Right cardiac atrium (tissue), 5 donors: Measurements from ENCODE around the gene KCND1. TPM values are rescaled to one million over a fixed set of nuclear protein-coding genes. Genes with fewer than 3 reads are reported as not detected.

Source experiments
- ATAC-seq, 2 donors: fragments of 200-7000 bp; cut with Tn5 transposase; one replicate each; pipeline versions ENCODE4 v1.8.0 to v1.9.1; 2020; ENCODE audit warnings: moderate library complexity in 2 of 2, mild to moderate bottlenecking in 1 of 2
- DNase-seq, 3 donors: peaks; one replicate each; pipeline ENCODE4 v3.0.0-alpha.2; 2020
- H3K27ac ChIP-seq: one replicate; pipeline ENCODE4 v1.5.1; 2013; ENCODE audit warnings: mild to moderate bottlenecking, low read length, control low read depth, moderate library complexity
- H3K27me3 ChIP-seq: one replicate; pipeline ENCODE4 v1.6.1; 2013; ENCODE audit not compliant: control insufficient read depth, insufficient read depth
- H3K4me1 ChIP-seq: one replicate; pipeline ENCODE4 v1.6.1; 2013; ENCODE audit warnings: low read length; ENCODE audit not compliant: control insufficient read depth, insufficient read depth
- H3K4me3 ChIP-seq: one replicate; pipeline ENCODE4 v1.5.1; 2013; ENCODE audit warnings: low read length, control low read depth
- H3K9me3 ChIP-seq: one replicate; pipeline ENCODE4 v1.6.1; 2013; ENCODE audit warnings: low read length; ENCODE audit not compliant: control insufficient read depth
- WGBS: extraction: QIAGEN DNeasy Blood & Tissue Kit; methylation state at CpG from one replicate; pipeline ENCODE4 v1.1.7; 2013; 5-methylcytosine and 5-hydroxymethylcytosine counted together
- intact Hi-C, 4 donors: fragments of 100-400 bp; cut with DNase I; formaldehyde crosslinking; loops; one replicate each; pipeline versions ENCODE4 v1.11.0 to v1.14.0; 2022 to 2023
- polyA plus RNA-seq: library from polyadenylated mRNA; stranded (reverse); fragments of 200-250 nt; gene quantifications from one replicate; pipeline ENCODE4 v1.2.3, GENCODE V29; 2013
- total RNA-seq, 4 donors: library from RNA; stranded (reverse); fragmentation: NEBNext Ultra II Directional; extraction: Animal tissue kit (Norgen Biotek cat#: 25700); gene quantifications; one replicate each; pipeline ENCODE4 v1.2.1, GENCODE V29; 2021
- donor health status: healthy with polysubstance abuse.
- donor health status: DM: no; HTN: yes; CAD: no.
- donor health status: DM: no; HTN: no; CAD: no.
- donor health status: DM: no; HTN: yes; CAD: no; lungs with severe emphysema.
- donor health status: DM: yes; HTN: yes; CAD: no.

Gene KCND1
- total and polyA plus RNA-seq, 5 donors = 0.97 to 1.6 (median 1.4) TPM

DNA sequence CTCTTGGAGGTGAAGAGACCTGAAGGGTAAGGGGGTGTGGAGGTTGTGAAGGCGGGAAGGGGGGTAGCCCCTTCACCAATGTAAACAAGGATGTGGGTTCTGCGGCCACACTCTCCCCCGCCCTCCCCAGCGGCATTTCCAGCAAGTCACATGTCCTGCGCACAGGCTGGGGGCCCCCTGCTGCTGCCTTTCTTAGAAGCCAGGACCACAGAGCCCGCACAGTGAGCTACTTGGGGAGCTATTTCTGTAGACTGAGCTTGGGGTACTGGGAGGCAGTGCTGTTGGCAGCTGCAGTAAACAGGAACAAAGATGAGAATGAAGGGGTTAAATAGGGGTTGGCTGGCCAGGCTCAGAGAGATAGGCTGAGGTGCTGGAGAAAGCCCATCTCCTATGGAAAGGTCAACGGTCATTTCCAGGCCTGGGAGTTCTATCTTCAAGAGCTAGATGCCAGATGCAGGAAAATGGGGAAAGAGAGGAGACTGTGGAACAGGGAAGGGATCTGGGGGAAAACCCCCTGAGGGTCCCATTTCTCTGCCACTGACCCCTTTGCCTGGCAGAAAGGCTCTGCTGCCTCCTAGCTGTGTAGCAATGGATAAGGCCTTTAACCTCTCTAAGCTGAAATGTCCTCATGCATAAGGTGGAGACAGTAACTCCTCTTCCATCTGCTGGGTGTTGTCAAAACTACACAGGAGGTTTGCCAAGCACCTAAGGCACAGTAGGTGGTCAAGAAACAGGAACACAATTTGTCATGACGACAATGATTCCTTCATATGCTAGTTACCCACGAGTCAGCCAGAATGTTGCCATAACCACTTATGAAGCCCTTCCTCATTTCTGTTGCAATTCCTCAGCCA lies 34.4 kb downstream of the KCND1 start:
- H3K27me3 ChIP-seq = no peaks in the 10 kb centered on the region
- 31% methylated on average over 9 of the region's 9 CpGs for WGBS
- H3K4me3 ChIP-seq = no peak overlapping the region
- ATAC-seq = peak in 1 of 2 donors; percentile 56
- DNase-seq = peak; percentile 47 to 76 (median 69)
- H3K4me1 ChIP-seq = no peaks in the 10 kb centered on the region
- peak overlapping the region; percentile 7 for H3K27ac ChIP-seq
- H3K9me3 ChIP-seq = no peaks in the 10 kb centered on the region
- intact Hi-C loops = no loop called here

DNA sequence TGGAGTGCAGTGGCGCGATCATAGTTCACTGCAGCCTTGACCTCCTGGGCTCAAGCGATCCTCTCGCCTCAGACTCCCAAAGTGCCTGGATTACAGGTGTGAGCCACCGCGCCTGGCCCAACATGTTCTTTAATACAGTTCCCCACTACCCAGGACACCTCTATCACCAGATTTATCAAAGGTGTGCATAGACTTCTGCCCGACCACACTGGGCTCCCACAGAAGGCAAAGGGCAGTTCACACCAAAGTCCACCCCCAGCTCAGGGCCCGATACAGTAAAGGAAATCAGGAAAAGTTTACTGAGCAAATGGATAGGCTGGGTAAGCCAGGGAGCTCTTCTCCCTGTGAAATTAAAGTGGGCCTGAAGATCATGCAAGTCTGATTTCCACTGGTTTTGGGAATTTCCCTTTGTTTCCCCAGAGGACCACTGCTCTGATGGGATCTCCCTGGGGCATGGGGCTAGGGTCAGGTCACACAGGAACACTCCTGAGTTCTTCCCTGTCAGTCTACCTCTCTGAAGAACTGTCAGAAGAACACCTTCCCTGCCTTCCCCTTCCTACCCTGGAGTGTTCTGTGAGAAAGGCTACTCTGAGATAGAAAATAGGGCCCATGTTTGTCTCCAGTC lies 35.1 kb downstream of the KCND1 start:
- H3K9me3 ChIP-seq = no peaks in the 10 kb centered on the region
- 91% methylated on average over 8 of the region's 8 CpGs for WGBS
- H3K4me1 ChIP-seq = no peaks in the 10 kb centered on the region
- DNase-seq = no peak
- no peak overlapping the region for H3K4me3 ChIP-seq
- no peaks in the 10 kb centered on the region for H3K27me3 ChIP-seq
- ATAC-seq = no peak
- H3K27ac ChIP-seq = no peak overlapping the region
- intact Hi-C loops = no loop called here

DNA sequence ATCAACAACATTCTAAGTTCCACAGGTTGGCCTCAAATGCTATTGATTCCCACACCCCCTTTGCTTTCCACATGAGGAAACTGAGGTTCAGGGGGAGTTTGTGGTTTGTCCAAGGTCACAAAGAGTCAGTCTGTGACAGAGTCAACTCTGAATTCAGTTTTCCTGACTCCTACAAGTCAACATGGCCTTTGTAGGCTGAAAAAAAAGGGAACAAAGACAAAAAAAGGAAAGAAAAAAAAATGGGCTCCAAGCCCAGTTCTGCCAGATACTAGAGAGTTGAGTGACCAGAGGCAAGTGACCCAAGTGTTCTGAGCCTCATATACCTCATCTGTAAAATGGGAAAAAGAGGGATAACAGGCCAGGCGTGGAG lies 36.4 kb downstream of the KCND1 start:
- H3K4me3 ChIP-seq = no peak overlapping the region
- ATAC-seq (no peak), DNase-seq (no peak)
- intact Hi-C loops = no loop called here
- H3K27me3 ChIP-seq = no peaks in the 10 kb centered on the region
- H3K4me1 ChIP-seq = no peaks in the 10 kb centered on the region
- no peaks in the 10 kb centered on the region for H3K9me3 ChIP-seq
- WGBS = 91% methylated on average over 1 of the region's 1 CpG
- no peak overlapping the region for H3K27ac ChIP-seq

DNA sequence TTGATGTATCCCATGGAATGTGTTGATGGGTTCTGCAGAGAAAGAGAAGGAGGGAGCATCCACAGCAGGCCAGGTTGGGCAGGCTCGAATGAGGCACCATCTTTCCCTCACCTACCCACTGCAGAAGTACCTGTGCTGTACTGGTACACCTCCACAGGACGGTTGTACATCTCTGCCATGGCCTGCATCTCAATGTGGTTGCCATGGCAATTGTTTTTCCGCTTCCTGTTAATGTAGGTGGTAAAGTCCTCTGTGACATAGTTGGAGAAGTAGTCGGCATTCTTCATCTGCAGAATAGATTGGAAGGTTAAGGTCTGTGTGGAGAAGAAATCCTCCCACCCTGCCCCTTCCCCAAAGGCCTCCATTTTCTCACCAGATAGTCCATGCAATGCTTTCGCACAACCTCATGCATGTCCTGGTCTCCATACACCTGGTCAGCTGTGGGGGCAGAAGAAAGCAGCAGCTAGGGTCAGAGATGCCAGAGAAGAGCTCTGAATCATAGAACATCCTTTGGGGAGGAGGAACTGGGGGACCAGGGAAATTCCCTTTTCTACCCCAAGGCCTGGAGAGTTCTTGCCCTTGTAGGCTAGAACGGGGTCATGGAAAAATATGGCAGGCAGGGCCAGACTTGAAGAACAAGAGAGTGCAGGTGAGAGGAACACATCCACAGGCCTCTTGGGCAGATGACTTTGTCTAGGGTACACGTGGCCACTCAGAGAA lies 36.9 kb downstream of the KCND1 start:
- ATAC-seq (no peak), DNase-seq (no peak)
- Histone ChIP-seq H3K4me3 (no peak overlapping the region), H3K4me1 (no peaks in the 10 kb centered on the region), H3K27ac (no peak overlapping the region), H3K27me3 (no peaks in the 10 kb centered on the region), H3K9me3 (no peaks in the 10 kb centered on the region)
- intact Hi-C loops = no loop called here
- WGBS = 86% methylated on average over 7 of the region's 7 CpGs

DNA sequence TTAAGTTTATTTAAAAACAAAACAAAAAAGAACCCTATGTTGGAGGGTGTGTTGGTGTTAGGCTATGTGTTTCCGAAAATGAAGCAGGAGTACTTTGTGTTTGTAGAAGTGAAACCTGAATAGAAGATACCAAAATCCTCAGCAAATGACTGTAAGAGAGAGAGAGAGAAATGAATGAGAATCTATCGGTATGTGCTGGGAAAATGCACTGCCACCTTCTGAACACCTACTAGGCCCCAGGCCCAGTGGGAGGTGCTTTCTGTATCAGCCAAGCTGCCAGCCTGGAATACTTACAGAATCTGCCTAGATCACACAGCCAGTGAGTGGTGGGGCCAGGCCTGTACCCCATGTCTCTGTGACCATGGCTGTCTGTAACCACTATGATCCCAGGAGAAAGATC lies 37.9 kb downstream of the KCND1 start:
- no peak overlapping the region for H3K4me3 ChIP-seq
- intact Hi-C loops = no loop called here
- no peak for DNase-seq
- no peaks in the 10 kb centered on the region for H3K9me3 ChIP-seq
- no peaks in the 10 kb centered on the region for H3K27me3 ChIP-seq
- no peaks in the 10 kb centered on the region for H3K4me1 ChIP-seq
- WGBS = 87% methylated on average over 2 of the region's 2 CpGs
- H3K27ac ChIP-seq = no peak overlapping the region
- no peak for ATAC-seq

DNA sequence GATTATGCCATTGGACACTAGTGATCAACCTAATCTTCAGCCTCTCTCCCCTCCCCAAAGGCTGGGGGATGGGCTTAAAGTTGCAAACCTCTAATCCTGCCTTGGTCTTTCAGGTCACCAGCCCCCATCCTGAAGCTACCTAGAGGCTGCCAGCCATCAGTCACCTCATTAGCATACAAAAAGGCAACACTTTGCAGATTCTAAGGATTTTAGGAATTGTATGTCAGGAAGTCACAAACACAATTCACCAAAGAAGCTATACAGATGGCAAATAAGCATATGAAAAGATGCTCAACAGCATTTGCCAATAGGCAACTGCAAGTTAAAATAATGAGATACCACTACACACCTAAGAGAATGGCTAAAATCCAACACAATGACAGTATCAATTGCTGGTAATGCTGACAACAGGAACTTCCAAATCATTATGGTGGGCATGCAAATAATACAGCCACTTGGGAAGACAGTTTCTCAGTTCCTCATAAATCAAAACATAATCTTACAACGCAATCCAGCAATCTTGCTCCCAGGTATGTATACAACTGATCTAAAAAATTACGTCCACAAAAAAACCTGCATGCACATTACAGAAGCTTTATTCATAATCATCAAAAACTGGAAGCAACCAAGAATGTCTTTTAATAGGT lies 43.8 kb downstream of the KCND1 start:
- 90% methylated on average over 2 of the region's 2 CpGs for WGBS
- no peaks in the 10 kb centered on the region for H3K9me3 ChIP-seq
- H3K4me1 ChIP-seq = no peaks in the 10 kb centered on the region
- DNase-seq (no peak), ATAC-seq (no peak)
- intact Hi-C loops = no loop called here
- H3K4me3 ChIP-seq = no peak overlapping the region
- no peaks in the 10 kb centered on the region for H3K27me3 ChIP-seq
- no peak overlapping the region for H3K27ac ChIP-seq

DNA sequence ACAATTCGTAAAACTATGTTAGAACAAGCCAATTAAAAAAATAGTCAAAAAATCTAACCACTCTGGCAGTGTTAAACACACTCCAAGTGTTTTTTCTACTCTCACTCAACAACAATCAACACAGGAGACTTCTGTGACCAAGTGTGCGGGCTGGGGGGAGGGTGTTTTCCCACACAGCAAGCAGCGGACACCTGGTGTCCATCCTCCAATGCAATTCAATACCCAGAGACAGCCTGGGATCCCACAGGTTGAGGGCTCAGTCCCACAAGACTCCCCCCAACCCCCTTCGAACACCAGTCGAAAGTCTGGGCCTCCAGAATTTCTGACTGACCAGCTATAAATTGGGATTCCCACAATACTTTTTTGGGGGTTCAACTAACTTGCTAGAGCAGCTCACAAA lies 44.5 kb downstream of the KCND1 start:
- intact Hi-C loops = no loop called here
- 83% methylated on average over 5 of the region's 5 CpGs for WGBS

DNA sequence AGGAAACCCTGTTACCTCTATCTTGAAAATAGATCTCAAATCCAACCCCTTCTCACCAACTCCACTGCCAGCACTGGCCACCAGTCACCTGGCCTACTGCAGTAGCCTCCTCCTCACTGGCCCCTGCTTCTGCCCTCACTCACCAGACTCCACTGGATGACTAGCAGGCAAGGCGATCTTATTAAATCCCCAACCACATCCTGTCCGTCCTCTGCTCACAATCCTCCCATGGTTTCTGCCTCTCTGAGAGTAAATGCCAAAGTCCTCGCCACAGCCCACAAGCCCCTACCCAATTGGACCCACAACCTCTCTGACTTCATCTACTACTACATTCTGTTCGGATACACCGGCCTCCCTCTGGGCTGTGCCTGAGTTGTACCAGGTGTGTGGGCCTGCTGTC lies 47.4 kb downstream of the KCND1 start:
- H3K9me3 ChIP-seq = no peaks in the 10 kb centered on the region
- WGBS = 94% methylated on average over 5 of the region's 5 CpGs
- no peak for DNase-seq

More for the DNA sequence above, 44.5 kb downstream of the KCND1 start:
- Histone ChIP-seq H3K27me3 (no peaks in the 10 kb centered on the region), H3K4me3 (no peak overlapping the region), H3K27ac (no peak overlapping the region), H3K9me3 (no peaks in the 10 kb centered on the region), H3K4me1 (no peaks in the 10 kb centered on the region)
- ATAC-seq = no peak
- DNase-seq = no peak

DNA sequence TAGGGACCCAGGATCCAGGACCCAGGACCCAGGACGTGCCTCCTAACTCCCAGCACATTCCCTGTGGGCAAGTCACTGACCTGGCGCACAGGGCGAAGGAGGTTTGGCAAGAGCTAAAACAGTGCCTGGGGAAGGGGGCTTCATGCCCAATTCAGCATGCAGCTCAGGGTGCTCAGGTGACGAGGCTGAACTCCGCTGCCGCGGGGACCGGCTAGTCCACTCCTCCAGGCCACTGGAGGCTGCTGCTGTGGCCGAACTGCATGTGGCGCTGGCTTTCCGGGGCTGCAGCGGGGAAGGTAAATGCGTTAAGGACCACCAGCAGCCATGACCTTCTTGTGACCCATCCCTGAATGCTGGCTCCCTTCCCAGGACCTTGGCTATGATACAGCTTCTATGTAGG lies 47.9 kb downstream of the KCND1 start:
- DNase-seq (no peak), ATAC-seq (no peak)
- no peaks in the 10 kb centered on the region for H3K4me1 ChIP-seq
- H3K27me3 ChIP-seq = no peaks in the 10 kb centered on the region
- whole genome bisulfite sequencing = 89% methylated on average over 13 of the region's 13 CpGs
- intact Hi-C loops = no loop called here
- no peak overlapping the region for H3K4me3 ChIP-seq
- no peaks in the 10 kb centered on the region for H3K9me3 ChIP-seq
- H3K27ac ChIP-seq = no peak overlapping the region

More for the DNA sequence above, 47.4 kb downstream of the KCND1 start:
- Histone ChIP-seq H3K27me3 (no peaks in the 10 kb centered on the region), H3K4me1 (no peaks in the 10 kb centered on the region), H3K27ac (no peak overlapping the region), H3K4me3 (no peak overlapping the region)
- intact Hi-C loops = no loop called here
- no peak for ATAC-seq

DNA sequence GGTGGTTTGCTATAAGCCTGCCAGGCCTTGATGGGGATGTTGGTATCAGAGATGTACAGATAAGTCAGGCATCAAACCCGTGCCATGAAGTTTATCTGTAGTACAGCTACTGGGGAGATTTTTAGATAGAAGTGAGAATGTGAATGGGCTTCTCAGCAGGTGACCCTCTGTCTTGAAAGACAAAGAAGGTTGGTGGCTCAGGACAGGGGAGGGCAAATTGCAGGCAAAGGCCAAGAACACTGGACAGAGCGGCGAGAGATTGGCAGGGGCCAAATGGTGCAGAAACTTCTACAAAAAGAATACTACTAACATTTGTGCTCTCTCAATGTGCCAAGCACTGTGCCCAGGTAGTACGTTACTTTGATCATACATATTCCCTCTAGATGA lies 50.9 kb downstream of the KCND1 start:
- H3K4me1 ChIP-seq = no peaks in the 10 kb centered on the region
- no peaks in the 10 kb centered on the region for H3K27me3 ChIP-seq
- DNase-seq (no peak), ATAC-seq (no peak)
- no peak overlapping the region for H3K4me3 ChIP-seq
- no peaks in the 10 kb centered on the region for H3K9me3 ChIP-seq
- intact Hi-C loops = no loop called here
- no peak overlapping the region for H3K27ac ChIP-seq
- 90% methylated on average over 4 of the region's 4 CpGs for WGBS
